Mesothelial cell of epicardium (in vitro differentiated cells): ENCODE results near the gene CDC42BPG. TPM values are rescaled to one million over a fixed set of nuclear protein-coding genes. Genes with fewer than 3 reads are reported as not detected.

Source experiments
- DNase-seq, 2 experiments: peaks; one replicate each; pipeline ENCODE4 v3.0.0; 2021; ENCODE audit warnings: low spot score in 2 of 2; ENCODE audit not compliant: unreplicated experiment in 2 of 2
- H3K27ac Mint-ChIP-seq: 2 replicates; pipeline ENCODE4 v1.8.0; 2021; ENCODE audit warnings: mixed read lengths
- H3K27me3 Mint-ChIP-seq: 2 replicates; pipeline ENCODE4 v1.8.0; 2021; ENCODE audit warnings: low read depth, mixed read lengths
- H3K36me3 Mint-ChIP-seq: 2 replicates; pipeline ENCODE4 v1.8.0; 2021; ENCODE audit warnings: mixed read lengths
- H3K4me1 Mint-ChIP-seq: 2 replicates; pipeline ENCODE4 v1.8.0; 2021; ENCODE audit warnings: mixed read lengths
- H3K4me3 Mint-ChIP-seq: 2 replicates; pipeline ENCODE4 v1.8.0; 2021; ENCODE audit warnings: mild to moderate bottlenecking, moderate library complexity, mixed read lengths
- H3K9me3 Mint-ChIP-seq: 2 replicates; pipeline ENCODE4 v1.8.0; 2021; ENCODE audit warnings: mixed read lengths
- CTCF ChIP-seq: fragments of 200-600 bp; sonication (generic); IDR thresholded peaks from one replicate; pipeline ENCODE4 v1.5.0; 2021; ENCODE audit warnings: antibody characterized with exemption; ENCODE audit not compliant: unreplicated experiment
- total RNA-seq: library from RNA; stranded (reverse); gene quantifications from 3 replicates; pipeline ENCODE4 v1.2.1, GENCODE V29; 2021

Gene CDC42BPG
- total RNA-seq, 1 donor from 2014 or later: 30.1 TPM

- Mint-ChIP-seq H3K9me3 (peaks cover 4% of the 10 kb centered on the region), H3K27ac (peak overlapping the region; percentile 95), H3K4me3 (peak overlapping the region; percentile 31), H3K27me3 (no peaks in the 10 kb centered on the region), H3K36me3 (peaks cover 14% of the 10 kb centered on the region), H3K4me1 (peaks cover 48% of the 10 kb centered on the region)
- no peak for DNase-seq
- TF ChIP-seq CTCF: no peak
Observed at GRCh38 chr11:64864473-64865285, 20.2 kb upstream of the CDC42BPG start.

- Mint-ChIP-seq H3K4me1 (peaks cover 48% of the 10 kb centered on the region), H3K9me3 (peaks cover 4% of the 10 kb centered on the region), H3K27ac (peak overlapping the region; percentile 95), H3K4me3 (no peak overlapping the region), H3K36me3 (peaks cover 14% of the 10 kb centered on the region), H3K27me3 (no peaks in the 10 kb centered on the region)
- TF ChIP-seq CTCF: no peak
- DNase-seq: no peak
Observed at GRCh38 chr11:64864135-64864472, 19.7 kb upstream of the CDC42BPG start.

GRCh38 chr11:64863391-64864060 lies 19.1 kb upstream of the CDC42BPG start:
- Mint-ChIP-seq H3K27me3 (no peaks in the 10 kb centered on the region), H3K4me3 (peak overlapping the region; percentile 17), H3K4me1 (peaks cover 43% of the 10 kb centered on the region), H3K9me3 (peaks cover 4% of the 10 kb centered on the region), H3K36me3 (peaks cover 14% of the 10 kb centered on the region), H3K27ac (peak overlapping the region; percentile 95)
- no peak for TF ChIP-seq CTCF
- no peak for DNase-seq

- Mint-ChIP-seq H3K27ac (peak overlapping the region; percentile 95), H3K27me3 (no peaks in the 10 kb centered on the region), H3K4me3 (no peak overlapping the region), H3K36me3 (peaks cover 14% of the 10 kb centered on the region), H3K9me3 (peaks cover 4% of the 10 kb centered on the region), H3K4me1 (peaks cover 38% of the 10 kb centered on the region)
- no peak for TF ChIP-seq CTCF
- DNase-seq: no peak
Observed at GRCh38 chr11:64862987-64863390, 18.5 kb upstream of the CDC42BPG start.

- TF ChIP-seq CTCF: no peak
- peaks cover 35% of the 10 kb centered on the region for H3K4me1 Mint-ChIP-seq
- H3K27ac Mint-ChIP-seq: no peak overlapping the region
- peaks cover 4% of the 10 kb centered on the region for H3K9me3 Mint-ChIP-seq
- H3K4me3 Mint-ChIP-seq: no peak overlapping the region
- H3K36me3 Mint-ChIP-seq: peaks cover 11% of the 10 kb centered on the region
- no peaks in the 10 kb centered on the region for H3K27me3 Mint-ChIP-seq
- no peak for DNase-seq
Observed at GRCh38 chr11:64861227-64861975, 16.9 kb upstream of the CDC42BPG start.
